ENCODE data around the gene NAXD.

The NAXD gene

DNA sequence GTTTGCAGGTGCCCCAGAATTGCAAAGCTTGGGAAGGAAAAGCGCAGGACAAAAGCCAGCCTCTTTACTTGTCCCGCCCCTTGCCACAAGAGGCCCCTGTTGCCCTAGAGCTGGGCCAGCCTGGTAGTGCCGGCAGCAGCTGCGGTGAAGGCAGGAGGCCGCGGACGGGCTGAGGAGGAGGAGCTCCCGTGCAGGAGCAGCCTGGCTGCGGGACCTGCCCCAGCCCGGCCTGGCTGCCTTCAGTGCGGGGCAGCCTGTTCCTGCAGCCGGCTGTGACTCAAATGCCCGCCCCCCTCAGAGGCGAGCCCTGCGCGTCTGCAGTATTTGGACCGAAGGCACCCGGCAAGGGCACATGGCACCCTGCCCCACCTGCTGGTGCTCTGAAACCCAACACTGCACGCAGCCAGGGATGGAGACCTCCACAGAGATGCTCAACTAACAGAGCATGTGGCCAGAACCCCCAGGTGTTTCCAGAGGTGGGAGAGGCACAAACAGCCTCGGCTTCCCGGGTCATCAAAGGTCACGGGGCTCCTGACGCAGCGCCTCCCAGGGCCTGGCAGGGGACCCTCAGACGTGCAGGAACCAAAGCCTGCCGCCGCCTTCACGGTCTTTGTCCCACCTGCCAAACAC is 29.7 kb downstream of the NAXD start:
- TF ChIP-seq, protein P1, sequence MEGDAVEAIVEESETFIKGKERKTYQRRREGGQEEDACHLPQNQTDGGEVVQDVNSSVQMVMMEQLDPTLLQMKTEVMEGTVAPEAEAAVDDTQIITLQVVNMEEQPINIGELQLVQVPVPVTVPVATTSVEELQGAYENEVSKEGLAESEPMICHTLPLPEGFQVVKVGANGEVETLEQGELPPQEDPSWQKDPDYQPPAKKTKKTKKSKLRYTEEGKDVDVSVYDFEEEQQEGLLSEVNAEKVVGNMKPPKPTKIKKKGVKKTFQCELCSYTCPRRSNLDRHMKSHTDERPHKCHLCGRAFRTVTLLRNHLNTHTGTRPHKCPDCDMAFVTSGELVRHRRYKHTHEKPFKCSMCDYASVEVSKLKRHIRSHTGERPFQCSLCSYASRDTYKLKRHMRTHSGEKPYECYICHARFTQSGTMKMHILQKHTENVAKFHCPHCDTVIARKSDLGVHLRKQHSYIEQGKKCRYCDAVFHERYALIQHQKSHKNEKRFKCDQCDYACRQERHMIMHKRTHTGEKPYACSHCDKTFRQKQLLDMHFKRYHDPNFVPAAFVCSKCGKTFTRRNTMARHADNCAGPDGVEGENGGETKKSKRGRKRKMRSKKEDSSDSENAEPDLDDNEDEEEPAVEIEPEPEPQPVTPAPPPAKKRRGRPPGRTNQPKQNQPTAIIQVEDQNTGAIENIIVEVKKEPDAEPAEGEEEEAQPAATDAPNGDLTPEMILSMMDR (IDR thresholded peaks at IDR 0.05; ENCODE audit: insufficient read depth, low read length, missing control alignments) = peak; percentile 57
- ChIA-PET POLR2A (interaction anchor here (0.5 to 1.3 kb wide), 2 partner anchors 70 to 83 kb away, joined by 3 read pairs; no protein-coding TSS in a partner anchor), CTCF (interaction anchor here (0.7 to 2.5 kb wide), 10 partner anchors 10 to 269 kb away, joined by 3 to 15 read pairs (median 4); partner anchors contain the start of gene NAXD)
- H3K4me3 ChIP-seq (ENCODE audit: low read depth, low read length) = no peak overlapping the region
- peak; percentile 10 for DNase-seq (ENCODE audit: low read depth, low spot score)

DNA sequence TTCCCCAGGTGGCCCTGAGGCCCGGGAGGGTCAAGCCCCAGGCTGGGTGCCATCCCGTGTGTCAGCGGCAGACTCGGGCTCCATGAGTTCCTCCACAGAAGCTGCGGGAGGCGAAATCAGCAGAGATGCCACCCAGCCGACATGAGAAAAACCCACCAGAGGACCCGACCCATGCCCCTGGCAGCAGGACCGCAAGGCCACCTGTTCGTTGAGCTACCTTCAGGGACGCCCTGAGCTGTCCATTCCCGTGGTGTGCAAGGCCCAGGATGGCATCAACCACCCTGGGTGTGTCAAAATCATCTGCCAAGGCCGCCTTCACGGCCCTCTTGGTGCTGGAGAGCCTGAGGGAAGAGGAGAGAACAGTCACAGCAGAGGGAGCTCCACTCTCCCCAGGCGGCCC is 30.4 kb downstream of the NAXD start:
- CTCF ChIA-PET = interaction anchor here (0.7 to 2.5 kb wide), 4 partner anchors 9 to 1798 kb away, joined by 3 to 15 read pairs (median 4); no protein-coding TSS in a partner anchor

DNA sequence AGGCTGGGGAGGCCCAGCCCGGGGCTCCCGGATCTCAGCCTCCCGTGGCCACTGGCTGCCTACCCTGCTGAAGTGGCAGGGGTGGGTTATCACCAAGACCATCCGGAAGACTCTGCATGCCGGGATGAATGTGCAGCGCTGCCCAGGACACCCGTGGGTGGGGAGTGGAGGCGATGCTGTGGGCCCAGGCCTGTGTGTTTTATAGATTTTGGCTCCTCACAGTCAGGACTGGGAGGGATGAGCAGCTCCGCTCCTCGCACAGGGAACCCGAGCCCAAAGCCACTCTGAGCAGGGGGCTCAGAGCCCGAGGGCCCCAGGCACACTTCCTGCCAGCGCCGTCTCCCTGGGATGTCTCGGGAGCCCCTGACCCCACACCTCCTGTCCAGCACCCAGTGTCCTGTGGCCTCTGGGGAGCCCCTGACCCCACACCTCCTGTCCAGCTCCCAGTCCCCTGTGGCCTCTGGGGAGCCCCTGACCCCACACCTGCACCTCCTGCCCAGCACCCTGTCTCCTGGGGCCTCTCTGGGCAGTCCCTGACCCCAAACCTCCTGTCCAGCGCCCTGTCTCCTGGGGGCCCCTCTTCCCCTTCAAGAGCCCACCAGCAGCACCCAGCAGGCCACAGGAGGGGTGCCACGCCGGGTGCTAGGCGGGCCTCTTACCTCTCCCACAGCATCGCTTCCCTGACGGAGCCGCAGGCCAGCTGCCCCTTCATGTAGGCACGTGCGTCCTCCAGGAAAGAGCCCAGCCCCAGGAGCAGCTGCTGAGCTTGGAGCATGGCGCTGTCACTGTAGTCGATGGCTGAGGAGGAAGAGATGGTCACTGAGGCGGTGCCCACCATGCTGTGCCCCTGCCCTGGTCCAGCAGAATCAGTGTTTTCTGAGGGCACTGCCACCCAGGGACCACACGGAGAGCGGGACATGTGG is 31.4 kb downstream of the NAXD start:
- no peak overlapping the region for H3K4me3 ChIP-seq (ENCODE audit: low read depth, low read length)
- ChIA-PET POLR2A (no interaction called here), CTCF (interaction anchor here (0.7 to 2.5 kb wide), 4 partner anchors 8 to 1797 kb away, joined by 3 to 15 read pairs (median 4); no protein-coding TSS in a partner anchor)
- TF ChIP-seq, protein P1 (IDR thresholded peaks at IDR 0.05; ENCODE audit: insufficient read depth, low read length, missing control alignments) = no peak
- no peak for DNase-seq (ENCODE audit: low read depth, low spot score)

More for the DNA sequence above, 30.4 kb downstream of the NAXD start:
- no peak overlapping the region for H3K4me3 ChIP-seq (ENCODE audit: low read depth, low read length)
- TF ChIP-seq, protein P1 (IDR thresholded peaks at IDR 0.05; ENCODE audit: insufficient read depth, low read length, missing control alignments) = no peak
- no peak for DNase-seq (ENCODE audit: low read depth, low spot score)
- POLR2A ChIA-PET = interaction anchor here (1.3 kb wide), 1 partner anchor 70 kb away, joined by 3 read pairs; no protein-coding TSS in a partner anchor

DNA sequence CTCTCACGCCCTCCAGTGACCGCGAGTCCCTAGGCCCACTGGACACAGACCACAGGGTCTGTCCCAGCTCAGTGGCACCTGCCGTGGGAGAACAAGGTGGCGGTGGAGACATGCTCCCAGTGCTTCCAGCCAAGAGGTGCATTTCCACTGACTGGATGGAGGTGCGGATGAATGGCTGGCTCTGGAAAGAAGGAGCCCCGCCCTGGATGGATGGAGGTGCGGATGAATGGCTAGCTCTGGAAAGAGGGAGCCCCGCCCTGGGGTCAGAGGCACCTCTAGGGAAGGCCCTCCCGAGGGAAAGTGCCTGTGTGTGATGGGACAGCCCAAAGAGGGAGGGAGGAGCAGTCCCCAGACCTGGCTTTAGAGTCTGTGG is 32.0 kb downstream of the NAXD start:
- H3K4me3 ChIP-seq (ENCODE audit: low read depth, low read length) = no peak overlapping the region
- TF ChIP-seq, protein P1 (IDR thresholded peaks at IDR 0.05; ENCODE audit: insufficient read depth, low read length, missing control alignments) = no peak
- ChIA-PET POLR2A (no interaction called here), CTCF (interaction anchor here (1.1 to 1.5 kb wide), 2 partner anchors 171 to 192 kb away, joined by 3 read pairs; no protein-coding TSS in a partner anchor)
- no peak for DNase-seq (ENCODE audit: low read depth, low spot score)

DNA sequence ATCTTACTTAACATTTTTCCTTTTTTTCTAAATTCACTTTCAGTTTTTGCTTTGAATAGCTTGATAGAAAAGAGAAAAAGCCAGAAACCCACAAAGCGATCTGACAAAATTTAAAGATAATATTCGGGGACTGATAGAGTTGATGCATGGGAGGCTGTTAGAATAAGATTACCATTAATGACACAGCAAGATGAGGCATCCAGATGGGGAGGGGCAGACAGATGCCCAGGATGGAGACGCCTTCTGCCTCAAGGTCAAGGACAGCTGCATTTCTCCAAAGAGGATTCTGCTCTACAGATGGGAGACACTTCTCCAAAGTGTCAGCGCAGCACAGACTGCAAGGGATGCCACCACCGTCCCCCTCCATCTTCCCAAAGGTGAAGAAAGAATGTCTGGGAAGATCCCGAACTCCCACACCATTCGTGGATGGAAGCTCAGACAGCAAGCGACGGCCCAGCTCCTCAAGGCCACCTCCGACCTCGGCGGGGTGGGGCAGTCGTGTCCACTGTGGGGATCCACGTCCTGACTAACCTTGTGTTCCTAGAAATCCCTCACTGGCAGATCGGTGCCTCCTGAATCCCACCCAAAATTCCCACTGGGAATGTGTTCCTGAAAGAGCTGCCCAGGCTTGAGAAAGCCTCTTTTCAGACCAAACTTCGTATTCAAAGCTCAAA is 32.9 kb downstream of the NAXD start:
- no peak overlapping the region for H3K4me3 ChIP-seq (ENCODE audit: low read depth, low read length)
- no peak for DNase-seq (ENCODE audit: low read depth, low spot score)
- ChIA-PET CTCF (interaction anchor here (0.9 to 1.1 kb wide), 2 partner anchors 21 to 170 kb away, joined by 3 read pairs; no protein-coding TSS in a partner anchor), POLR2A (no interaction called here)
- TF ChIP-seq, protein P1 (IDR thresholded peaks at IDR 0.05; ENCODE audit: insufficient read depth, low read length, missing control alignments) = no peak

Measured in AG04449 (cell line).